HAP-1 (cell line): ENCODE measurements around the gene STARD9.

Experiments used
- DNase-seq, 2 experiments: peaks; one replicate each; pipeline ENCODE4 v3.0.0-alpha.2; 2016 to 2020; ENCODE audit warnings: low spot score in 2 of 2
- H3K27me3 ChIP-seq: fragments of 250-450 bp; sonication (Bioruptor Pico); 2 replicates; pipeline ENCODE4 v1.5.1; 2020; ENCODE audit warnings: low read depth, mild to moderate bottlenecking, moderate library complexity
- H3K36me3 ChIP-seq: fragments of 250-450 bp; sonication (Bioruptor Pico); replicated peaks from 2 replicates; pipeline ENCODE4 v1.5.1; 2020; ENCODE audit warnings: mild to moderate bottlenecking
- H3K4me1 ChIP-seq: fragments of 250-450 bp; sonication (Bioruptor Pico); 2 replicates; pipeline ENCODE4 v1.5.1; 2020; ENCODE audit warnings: mild to moderate bottlenecking
- H3K4me3 ChIP-seq: fragments of 250-450 bp; sonication (Bioruptor Pico); 2 replicates; pipeline ENCODE4 v1.5.1; 2020; ENCODE audit warnings: mild to moderate bottlenecking, moderate library complexity
- H3K9me3 ChIP-seq: fragments of 250-450 bp; sonication (Bioruptor Pico); 2 replicates; pipeline ENCODE4 v1.5.1; 2020; ENCODE audit warnings: mild to moderate bottlenecking, moderate library complexity
- in situ Hi-C: fragments of 300-500 bp; cut with MboI; formaldehyde crosslinking; loops from 3 replicates; pipeline ENCODE4 v1.14.3; 2020; ENCODE audit warnings: low sequenced_read_pairs, inconsistent platforms, mixed read lengths

Gene STARD9

DNA sequence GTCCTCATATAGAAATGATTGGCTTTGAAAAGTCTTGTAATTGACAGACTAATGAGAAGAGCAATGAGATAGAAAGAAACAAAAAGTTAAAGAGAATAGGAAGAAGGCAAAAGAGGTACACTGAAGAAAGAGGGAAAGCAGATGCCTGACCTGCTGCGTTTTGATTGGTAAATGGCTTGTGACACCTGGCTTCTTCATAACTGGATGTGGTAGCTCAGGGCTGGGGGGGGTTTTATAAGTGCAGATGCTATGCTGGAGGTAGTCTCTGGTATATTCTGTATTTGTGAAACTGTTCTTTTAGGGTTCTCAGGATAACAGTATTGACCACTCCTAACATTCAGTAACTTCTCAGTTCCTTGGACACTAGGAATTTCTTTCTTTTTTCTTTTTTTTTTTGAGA is 1.4 kb downstream of the STARD9 start:
- peak overlapping the region; percentile 92 for H3K4me3 ChIP-seq
- DNase-seq, result no peak
- no peaks in the 10 kb centered on the region for H3K27me3 ChIP-seq
- H3K4me1 ChIP-seq, result peaks cover 13% of the 10 kb centered on the region
- in situ Hi-C loops, result no loop called here
- H3K9me3 ChIP-seq, result no peaks in the 10 kb centered on the region
- no peaks in the 10 kb centered on the region for H3K36me3 ChIP-seq

DNA sequence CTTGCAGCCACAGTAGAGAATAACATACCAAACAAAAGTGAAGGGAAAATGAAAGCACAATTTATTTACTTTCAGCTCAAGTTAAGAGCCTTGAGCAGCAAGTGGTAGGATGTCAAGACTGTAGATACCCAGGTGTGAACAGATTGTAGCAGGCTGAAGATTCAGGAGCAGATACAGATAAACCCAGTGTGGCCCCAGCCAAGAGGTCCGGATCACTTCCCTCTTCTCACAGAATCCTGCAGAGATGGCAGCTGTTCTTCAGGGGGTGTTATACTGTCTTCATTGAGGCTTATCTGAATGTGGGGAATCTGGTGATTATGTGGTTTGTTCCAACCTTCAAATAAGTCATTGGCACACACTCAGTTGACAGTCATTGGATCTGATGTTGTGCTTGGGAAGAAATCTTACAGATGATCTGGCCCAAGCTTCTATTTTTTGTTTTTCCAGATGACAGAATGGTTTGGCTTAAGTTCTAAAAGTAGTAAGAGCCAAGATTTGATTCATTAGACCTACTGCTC is 2.2 kb downstream of the STARD9 start:
- Histone ChIP-seq H3K4me1 (peaks cover 19% of the 10 kb centered on the region), H3K4me3 (no peak overlapping the region), H3K36me3 (no peaks in the 10 kb centered on the region), H3K9me3 (no peaks in the 10 kb centered on the region), H3K27me3 (no peaks in the 10 kb centered on the region)
- in situ Hi-C loops, result no loop called here
- no peak for DNase-seq

DNA sequence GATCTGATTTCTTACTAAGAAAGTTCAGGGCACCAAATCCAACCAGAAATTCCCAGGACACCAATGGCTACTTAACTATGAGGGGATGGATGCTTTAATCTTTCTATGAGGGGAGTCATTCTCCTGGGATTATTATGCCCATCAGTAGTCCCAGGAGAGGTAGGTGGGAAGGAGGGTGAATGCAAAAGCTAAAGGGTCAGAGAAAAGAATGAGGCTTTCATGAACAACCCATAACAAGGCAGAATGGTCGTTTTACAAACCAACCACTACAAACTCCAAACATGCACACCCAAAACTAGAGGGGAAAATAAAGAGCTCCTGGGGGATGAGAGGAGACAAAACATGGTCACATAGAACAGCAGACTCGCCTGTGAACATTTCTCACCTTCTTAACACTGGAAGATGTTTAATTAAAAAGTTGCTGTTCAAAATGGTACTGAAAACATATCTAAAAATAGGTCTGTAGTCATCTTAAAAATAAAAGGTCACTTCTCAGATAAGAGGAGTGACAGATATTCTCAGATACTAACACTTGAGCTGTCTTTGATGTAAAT is 3.7 kb downstream of the STARD9 start:
- Histone ChIP-seq H3K4me1 (peaks cover 25% of the 10 kb centered on the region), H3K9me3 (no peaks in the 10 kb centered on the region), H3K27me3 (no peaks in the 10 kb centered on the region), H3K4me3 (no peak overlapping the region), H3K36me3 (no peaks in the 10 kb centered on the region)
- in situ Hi-C loops, result no loop called here
- DNase-seq, result no peak

DNA sequence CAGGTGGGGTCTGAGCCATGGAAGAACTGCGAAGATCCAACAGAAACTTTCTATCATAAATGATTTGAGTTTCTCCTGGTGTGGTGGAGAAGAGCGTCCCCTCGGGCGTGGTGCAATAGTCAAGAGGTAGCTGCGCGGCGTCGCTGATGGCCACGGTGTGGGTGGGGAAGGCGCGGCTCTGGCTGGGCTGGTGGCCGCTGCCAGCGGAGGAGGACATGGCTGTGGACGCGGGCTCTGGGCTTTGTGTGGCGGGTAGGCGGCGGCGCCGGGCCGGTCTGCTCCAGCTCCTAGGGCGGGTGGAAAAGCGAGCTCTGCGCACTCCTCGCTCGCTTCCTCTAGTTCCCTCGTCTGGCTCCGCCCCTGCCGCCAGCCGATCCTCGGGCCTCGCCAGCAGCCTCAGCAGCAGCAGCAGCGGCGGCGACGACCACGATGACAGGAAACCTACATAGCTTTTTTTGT is 5.9 kb downstream of the STARD9 start:
- H3K27me3 ChIP-seq, result no peaks in the 10 kb centered on the region
- DNase-seq, result peak; percentile 73 to 90
- H3K4me3 ChIP-seq, result peak overlapping the region; percentile 29
- in situ Hi-C loops, result no loop called here
- H3K36me3 ChIP-seq, result no peaks in the 10 kb centered on the region
- H3K9me3 ChIP-seq, result no peaks in the 10 kb centered on the region
- H3K4me1 ChIP-seq, result peaks cover 26% of the 10 kb centered on the region

DNA sequence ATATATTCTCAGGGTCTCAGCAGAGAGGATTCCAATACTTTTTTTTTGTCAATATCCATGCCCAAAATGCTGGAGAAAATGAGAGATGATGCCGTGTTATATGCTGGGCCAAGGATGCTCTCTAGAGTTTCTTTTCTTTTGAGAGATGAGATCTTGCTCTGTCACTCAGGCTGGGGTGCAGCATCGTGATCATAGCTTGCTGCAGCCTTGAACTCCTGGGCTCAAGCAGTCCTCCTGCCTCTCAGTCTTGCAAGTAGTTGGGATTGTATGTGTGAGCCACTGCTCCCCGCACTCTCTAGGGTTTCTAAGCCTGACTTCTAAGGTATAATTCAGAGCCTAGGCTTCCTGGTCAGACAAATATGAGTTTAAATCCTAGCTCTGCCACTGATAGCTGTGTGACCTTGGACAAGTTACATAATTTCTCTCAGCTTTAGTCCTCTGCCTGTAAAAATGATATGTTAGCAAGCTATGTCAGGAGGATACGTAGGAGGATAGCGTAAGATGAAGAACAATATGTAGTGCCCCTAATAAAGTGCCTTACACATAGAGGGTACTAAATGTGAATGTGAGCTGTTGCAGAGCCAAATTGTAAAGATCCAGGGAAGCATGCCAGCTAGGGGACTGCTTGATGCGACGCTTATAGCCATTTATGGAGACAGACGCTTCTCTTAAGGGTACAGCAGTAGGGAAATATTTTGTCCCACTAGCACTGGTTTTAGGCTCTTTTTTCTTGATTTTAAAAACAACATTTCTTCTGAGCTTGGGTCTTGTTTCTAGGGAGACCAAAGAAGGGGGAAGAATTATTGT is 7.4 kb downstream of the STARD9 start:
- in situ Hi-C loops, result no loop called here
- H3K4me1 ChIP-seq, result peaks cover 22% of the 10 kb centered on the region
- H3K27me3 ChIP-seq, result no peaks in the 10 kb centered on the region
- no peaks in the 10 kb centered on the region; the same call in 1 of the 2 replicates for H3K36me3 ChIP-seq
- H3K9me3 ChIP-seq, result no peaks in the 10 kb centered on the region
- no peak for DNase-seq
- no peak overlapping the region for H3K4me3 ChIP-seq

GRCh38 chr15:42584031-42584765 is 8.8 kb downstream of the STARD9 start:
- Histone ChIP-seq H3K9me3 (no peaks in the 10 kb centered on the region), H3K4me3 (no peak overlapping the region), H3K36me3 (no peaks in the 10 kb centered on the region; the same call in 1 of the 2 replicates), H3K4me1 (peaks cover 22% of the 10 kb centered on the region), H3K27me3 (no peaks in the 10 kb centered on the region)
- peak; percentile 79 to 83 for DNase-seq
- in situ Hi-C loops, result no loop called here

- no peaks in the 10 kb centered on the region for H3K4me1 ChIP-seq
- in situ Hi-C loops, result no loop called here
- no peaks in the 10 kb centered on the region for H3K27me3 ChIP-seq
- no peaks in the 10 kb centered on the region; the same call in none of the 2 replicates for H3K36me3 ChIP-seq
- no peaks in the 10 kb centered on the region for H3K9me3 ChIP-seq
- H3K4me3 ChIP-seq, result no peak overlapping the region
- no peak for DNase-seq
These were observed 15.3 kb downstream of the STARD9 start for GRCh38 chr15:42590619-42591237.

GRCh38 chr15:42591238-42591934 is 16.0 kb downstream of the STARD9 start:
- no peaks in the 10 kb centered on the region for H3K4me1 ChIP-seq
- H3K36me3 ChIP-seq, result no peaks in the 10 kb centered on the region; the same call in none of the 2 replicates

DNA sequence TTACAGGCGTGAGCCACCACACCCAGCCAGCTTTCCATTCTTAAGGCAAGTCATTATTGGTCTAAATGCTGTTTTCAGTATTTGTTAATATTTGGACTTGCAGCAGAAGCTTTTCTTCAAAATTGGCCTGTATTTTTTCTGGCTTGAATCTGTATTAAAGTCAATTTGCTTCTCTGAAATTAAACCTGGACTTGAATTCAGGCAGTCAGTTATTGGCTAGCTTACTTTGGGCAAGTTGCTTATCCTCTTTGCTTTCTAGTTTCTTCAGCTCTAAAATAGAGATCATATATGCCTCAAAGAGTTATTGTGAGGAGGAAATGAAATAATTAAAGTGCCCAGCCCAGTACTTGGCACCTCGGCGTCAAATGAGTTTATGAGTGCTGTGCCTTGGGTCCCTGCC is 17.3 kb downstream of the STARD9 start:
- no peaks in the 10 kb centered on the region for H3K4me1 ChIP-seq
- H3K27me3 ChIP-seq, result no peaks in the 10 kb centered on the region
- no peaks in the 10 kb centered on the region for H3K9me3 ChIP-seq
- no peak for DNase-seq
- in situ Hi-C loops, result no loop called here
- no peaks in the 10 kb centered on the region; the same call in none of the 2 replicates for H3K36me3 ChIP-seq
- H3K4me3 ChIP-seq, result no peak overlapping the region

More at GRCh38 chr15:42591238-42591934, 16.0 kb downstream of the STARD9 start:
- Histone ChIP-seq H3K27me3 (no peaks in the 10 kb centered on the region), H3K9me3 (no peaks in the 10 kb centered on the region), H3K4me3 (no peak overlapping the region)
- in situ Hi-C loops, result no loop called here
- DNase-seq, result peak in 1 of 2 experiments; percentile 34

GRCh38 chr15:42593143-42593542 is 17.7 kb downstream of the STARD9 start:
- in situ Hi-C loops, result no loop called here
- Histone ChIP-seq H3K4me3 (no peak overlapping the region), H3K27me3 (no peaks in the 10 kb centered on the region), H3K9me3 (no peaks in the 10 kb centered on the region), H3K4me1 (no peaks in the 10 kb centered on the region), H3K36me3 (no peaks in the 10 kb centered on the region; the same call in 1 of the 2 replicates)
- DNase-seq, result no peak

DNA sequence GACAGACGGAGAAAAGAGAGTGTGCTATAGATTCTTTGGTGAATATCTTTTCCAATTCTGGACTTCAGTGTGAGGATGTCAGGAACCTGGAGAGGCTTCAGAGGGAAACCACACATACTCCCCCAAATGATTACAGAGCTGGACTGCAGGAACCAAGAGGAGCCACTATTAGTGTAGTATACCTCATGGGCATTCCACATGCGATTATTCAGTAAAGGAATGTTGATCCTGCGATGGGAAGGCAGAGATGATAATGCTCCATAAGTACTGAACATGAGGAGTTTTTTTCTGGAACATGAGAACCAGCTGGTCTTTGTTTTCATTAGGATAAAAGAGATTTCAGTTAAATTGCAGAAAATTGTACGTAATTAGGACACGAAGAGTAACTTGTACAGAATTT is 18.7 kb downstream of the STARD9 start:
- Histone ChIP-seq H3K36me3 (no peaks in the 10 kb centered on the region; the same call in 1 of the 2 replicates), H3K27me3 (no peaks in the 10 kb centered on the region), H3K4me1 (no peaks in the 10 kb centered on the region), H3K4me3 (no peak overlapping the region), H3K9me3 (no peaks in the 10 kb centered on the region)
- DNase-seq, result no peak
- in situ Hi-C loops, result no loop called here

DNA sequence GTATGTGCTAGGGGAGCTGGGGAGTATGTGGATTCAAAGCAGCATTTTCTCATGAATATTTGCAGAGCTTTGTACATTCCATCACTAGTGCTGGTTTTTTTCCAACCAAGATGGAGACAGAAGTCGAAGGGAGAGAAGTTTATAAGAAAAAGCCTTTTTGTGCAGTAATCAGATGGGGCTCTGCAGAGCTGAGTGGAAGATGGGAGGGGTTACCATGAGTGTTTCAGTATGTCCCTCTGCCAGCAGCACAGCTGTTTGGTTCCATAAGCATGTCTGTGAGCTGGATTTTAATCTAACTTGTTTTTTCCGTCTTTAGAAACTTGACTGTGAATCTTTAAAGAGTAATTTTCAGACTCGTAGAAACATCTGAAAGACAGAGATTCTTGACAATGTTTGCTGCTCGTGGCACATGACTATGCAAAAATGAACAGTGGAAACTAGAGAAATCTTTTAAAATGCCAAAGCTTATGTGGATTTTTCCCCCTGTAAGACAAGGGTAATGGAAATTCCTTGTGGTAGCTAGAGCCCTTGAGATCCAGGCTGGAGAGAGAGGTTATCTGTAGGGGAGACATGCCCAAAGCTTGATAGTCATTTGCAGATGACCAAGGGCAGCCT is 20.3 kb downstream of the STARD9 start:
- H3K27me3 ChIP-seq, result no peaks in the 10 kb centered on the region
- H3K36me3 ChIP-seq, result peaks cover 7% of the 10 kb centered on the region; the same call in 1 of the 2 replicates
- in situ Hi-C loops, result no loop called here
- no peaks in the 10 kb centered on the region for H3K9me3 ChIP-seq
- no peaks in the 10 kb centered on the region for H3K4me1 ChIP-seq
- no peak for DNase-seq
- H3K4me3 ChIP-seq, result no peak overlapping the region
